Measurements from ENCODE around the gene PDE1C.

The PDE1C gene

GRCh38 chr7:31903962-31904361, 166.2 kb downstream of the PDE1C start:
- Mint-ChIP-seq H3K27me3 (ENCODE audit: low read depth) (peaks cover 5% of the 10 kb centered on the region), H3K4me1 (no peaks in the 10 kb centered on the region), H3K4me3 (no peak overlapping the region), H3K27ac (no peak overlapping the region), H3K36me3 (ENCODE audit: low read depth) (no peaks in the 10 kb centered on the region), H3K9me3 (no peaks in the 10 kb centered on the region)
- no peak for TF ChIP-seq CTCF (IDR thresholded peaks at IDR 0.05; ENCODE audit: unreplicated experiment in 3 of 3)

GRCh38 chr7:31899356-31899927, 170.8 kb downstream of the PDE1C start:
- H3K4me1 Mint-ChIP-seq: no peaks in the 10 kb centered on the region
- TF ChIP-seq CTCF (IDR thresholded peaks at IDR 0.05; ENCODE audit: unreplicated experiment in 3 of 3): no peak
- peaks cover 5% of the 10 kb centered on the region for H3K27me3 Mint-ChIP-seq (ENCODE audit: low read depth)
- H3K27ac Mint-ChIP-seq: no peak overlapping the region
- H3K36me3 Mint-ChIP-seq (ENCODE audit: low read depth): no peaks in the 10 kb centered on the region
- no peaks in the 10 kb centered on the region for H3K9me3 Mint-ChIP-seq
- H3K4me3 Mint-ChIP-seq: no peak overlapping the region

- Mint-ChIP-seq H3K27ac (no peak overlapping the region), H3K27me3 (ENCODE audit: low read depth) (peaks cover 5% of the 10 kb centered on the region), H3K9me3 (no peaks in the 10 kb centered on the region), H3K4me1 (no peaks in the 10 kb centered on the region), H3K36me3 (ENCODE audit: low read depth) (no peaks in the 10 kb centered on the region), H3K4me3 (no peak overlapping the region)
- TF ChIP-seq CTCF (IDR thresholded peaks at IDR 0.05; ENCODE audit: unreplicated experiment in 3 of 3): no peak
These were observed 173.3 kb downstream of the PDE1C start for GRCh38 chr7:31896925-31897324.

GRCh38 chr7:31894308-31894707, 175.9 kb downstream of the PDE1C start:
- TF ChIP-seq CTCF (IDR thresholded peaks at IDR 0.05; ENCODE audit: unreplicated experiment in 3 of 3): no peak
- no peak overlapping the region for H3K4me3 Mint-ChIP-seq
- peaks cover 2% of the 10 kb centered on the region for H3K27me3 Mint-ChIP-seq (ENCODE audit: low read depth)
- no peaks in the 10 kb centered on the region for H3K36me3 Mint-ChIP-seq (ENCODE audit: low read depth)
- no peaks in the 10 kb centered on the region for H3K4me1 Mint-ChIP-seq
- H3K9me3 Mint-ChIP-seq: no peaks in the 10 kb centered on the region
- no peak overlapping the region for H3K27ac Mint-ChIP-seq

- TF ChIP-seq CTCF (IDR thresholded peaks at IDR 0.05; ENCODE audit: unreplicated experiment in 3 of 3): no peak
- H3K27me3 Mint-ChIP-seq (ENCODE audit: low read depth): no peaks in the 10 kb centered on the region
- no peaks in the 10 kb centered on the region for H3K36me3 Mint-ChIP-seq (ENCODE audit: low read depth)
- no peak overlapping the region for H3K4me3 Mint-ChIP-seq
- no peak overlapping the region for H3K27ac Mint-ChIP-seq
- H3K4me1 Mint-ChIP-seq: no peaks in the 10 kb centered on the region
- H3K9me3 Mint-ChIP-seq: no peaks in the 10 kb centered on the region
These were observed 176.8 kb downstream of the PDE1C start for GRCh38 chr7:31893365-31893764.

- no peaks in the 10 kb centered on the region for H3K27me3 Mint-ChIP-seq (ENCODE audit: low read depth)
- no peaks in the 10 kb centered on the region for H3K9me3 Mint-ChIP-seq
These were observed 177.9 kb downstream of the PDE1C start for GRCh38 chr7:31892099-31892829.

More at GRCh38 chr7:31892099-31892829, 177.9 kb downstream of the PDE1C start:
- H3K27ac Mint-ChIP-seq: no peak overlapping the region
- no peak for TF ChIP-seq CTCF (IDR thresholded peaks at IDR 0.05; ENCODE audit: unreplicated experiment in 3 of 3)
- no peak overlapping the region for H3K4me3 Mint-ChIP-seq
- no peaks in the 10 kb centered on the region for H3K36me3 Mint-ChIP-seq (ENCODE audit: low read depth)
- no peaks in the 10 kb centered on the region for H3K4me1 Mint-ChIP-seq

Data from nephron (organoid).